ENCODE data around the gene DUSP23.

DUSP23 gene

GRCh38 chr1:159765806-159766205 lies 15.0 kb upstream of the DUSP23 start:
- no peak for DNase-seq (ENCODE audit: low read depth)
- TF ChIP-seq, protein P1, sequence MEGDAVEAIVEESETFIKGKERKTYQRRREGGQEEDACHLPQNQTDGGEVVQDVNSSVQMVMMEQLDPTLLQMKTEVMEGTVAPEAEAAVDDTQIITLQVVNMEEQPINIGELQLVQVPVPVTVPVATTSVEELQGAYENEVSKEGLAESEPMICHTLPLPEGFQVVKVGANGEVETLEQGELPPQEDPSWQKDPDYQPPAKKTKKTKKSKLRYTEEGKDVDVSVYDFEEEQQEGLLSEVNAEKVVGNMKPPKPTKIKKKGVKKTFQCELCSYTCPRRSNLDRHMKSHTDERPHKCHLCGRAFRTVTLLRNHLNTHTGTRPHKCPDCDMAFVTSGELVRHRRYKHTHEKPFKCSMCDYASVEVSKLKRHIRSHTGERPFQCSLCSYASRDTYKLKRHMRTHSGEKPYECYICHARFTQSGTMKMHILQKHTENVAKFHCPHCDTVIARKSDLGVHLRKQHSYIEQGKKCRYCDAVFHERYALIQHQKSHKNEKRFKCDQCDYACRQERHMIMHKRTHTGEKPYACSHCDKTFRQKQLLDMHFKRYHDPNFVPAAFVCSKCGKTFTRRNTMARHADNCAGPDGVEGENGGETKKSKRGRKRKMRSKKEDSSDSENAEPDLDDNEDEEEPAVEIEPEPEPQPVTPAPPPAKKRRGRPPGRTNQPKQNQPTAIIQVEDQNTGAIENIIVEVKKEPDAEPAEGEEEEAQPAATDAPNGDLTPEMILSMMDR (IDR thresholded peaks at IDR 0.05; ENCODE audit: low read length, missing control alignments) = no peak

GRCh38 chr1:159771127-159771895 lies 9.5 kb upstream of the DUSP23 start:
- H3K4me3 ChIP-seq (replicated peaks; ENCODE audit: low read depth, low read length) = no peak overlapping the region
- DNase-seq (ENCODE audit: low read depth) = no peak
- TF ChIP-seq, protein P1 (IDR thresholded peaks at IDR 0.05; ENCODE audit: low read length, missing control alignments) = no peak

More at GRCh38 chr1:159765806-159766205, 15.0 kb upstream of the DUSP23 start:
- H3K4me3 ChIP-seq (replicated peaks; ENCODE audit: low read depth, low read length) = no peak overlapping the region

GRCh38 chr1:159774465-159774864 lies 6.3 kb upstream of the DUSP23 start:
- no peak for DNase-seq (ENCODE audit: low read depth)
- TF ChIP-seq, protein P1 (IDR thresholded peaks at IDR 0.05; ENCODE audit: low read length, missing control alignments) = no peak
- H3K4me3 ChIP-seq (replicated peaks; ENCODE audit: low read depth, low read length) = no peak overlapping the region

DNA sequence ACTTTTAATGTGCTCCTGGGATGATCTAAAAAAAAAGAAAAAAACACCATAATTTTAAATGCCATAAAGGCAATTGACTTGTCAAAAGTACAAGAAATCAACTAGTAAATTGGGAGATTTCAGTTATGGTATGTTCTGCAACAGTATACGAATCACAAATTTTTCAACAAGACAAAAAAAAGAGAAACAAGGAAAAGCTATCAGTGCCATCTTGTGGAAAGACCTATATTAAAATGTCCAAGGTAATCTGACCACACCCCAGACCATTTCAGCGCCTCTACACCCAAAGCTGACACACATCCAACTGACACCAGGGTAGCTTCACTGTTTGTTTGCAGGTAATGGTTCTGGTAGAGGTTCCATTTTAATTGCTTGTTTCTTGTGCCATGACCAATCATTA lies 5.0 kb upstream of the DUSP23 start:
- no peak overlapping the region for H3K4me3 ChIP-seq (replicated peaks; ENCODE audit: low read depth, low read length)
- peak; percentile 41 for DNase-seq (ENCODE audit: low read depth)
- TF ChIP-seq, protein P1 (IDR thresholded peaks at IDR 0.05; ENCODE audit: low read length, missing control alignments) = peak; percentile 2

- TF ChIP-seq, protein P1 (IDR thresholded peaks at IDR 0.05; ENCODE audit: low read length, missing control alignments) = no peak
- no peak for DNase-seq (ENCODE audit: low read depth)
- no peak overlapping the region for H3K4me3 ChIP-seq (replicated peaks; ENCODE audit: low read depth, low read length)
Measured at GRCh38 chr1:159778266-159778665, 2.5 kb upstream of the DUSP23 start.

- no peak overlapping the region for H3K4me3 ChIP-seq (replicated peaks; ENCODE audit: low read depth, low read length)
- peak; percentile 87 for DNase-seq (ENCODE audit: low read depth)
- TF ChIP-seq, protein P1 (IDR thresholded peaks at IDR 0.05; ENCODE audit: low read length, missing control alignments) = no peak
Measured at GRCh38 chr1:159779403-159779851, 1.3 kb upstream of the DUSP23 start.

DNA sequence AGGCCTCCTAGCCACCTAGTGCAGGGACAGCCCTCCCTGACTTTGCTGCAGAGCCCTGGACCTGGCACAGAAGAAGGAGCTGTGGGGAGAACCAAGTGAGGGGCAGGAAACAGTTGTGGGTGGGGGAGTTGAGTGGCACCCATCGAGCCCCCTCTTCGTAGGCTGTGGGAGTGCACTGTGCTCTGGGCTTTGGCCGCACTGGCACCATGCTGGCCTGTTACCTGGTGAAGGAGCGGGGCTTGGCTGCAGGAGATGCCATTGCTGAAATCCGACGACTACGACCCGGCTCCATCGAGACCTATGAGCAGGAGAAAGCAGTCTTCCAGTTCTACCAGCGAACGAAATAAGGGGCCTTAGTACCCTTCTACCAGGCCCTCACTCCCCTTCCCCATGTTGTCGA lies 1.2 kb downstream of the DUSP23 start:
- TF ChIP-seq, protein P1 (IDR thresholded peaks at IDR 0.05; ENCODE audit: low read length, missing control alignments) = no peak
- no peak for DNase-seq (ENCODE audit: low read depth)
- peak overlapping the region; percentile 71 for H3K4me3 ChIP-seq (replicated peaks; ENCODE audit: low read depth, low read length)

Data from fibroblast of pulmonary artery (primary cell).